HL-60 (cell line): Measurements from ENCODE around the gene RBM7.

Experiments
- DNase-seq, 2 experiments: peaks; one replicate each; pipeline ENCODE4 v3.0.0-alpha.2; 2010 to 2020; ENCODE audit warnings: low read depth in 1 of 2, low spot score in 1 of 2
- H3K27ac ChIP-seq: fragments of 250-450 bp; sonication (Bioruptor Pico); replicated peaks from 2 replicates; pipeline ENCODE4 v1.5.1; 2020; ENCODE audit warnings: mild to moderate bottlenecking, moderate library complexity
- H3K27me3 ChIP-seq: fragments of 250-450 bp; sonication (Bioruptor Pico); 2 replicates; pipeline ENCODE4 v1.5.1; 2021; ENCODE audit warnings: mild to moderate bottlenecking, moderate library complexity; ENCODE audit not compliant: insufficient read depth, poor library complexity, severe bottlenecking
- H3K4me3 ChIP-seq: replicated peaks from 2 replicates; pipeline ENCODE4 v1.5.1; 2011; ENCODE audit warnings: mild to moderate bottlenecking, control low read depth, low read length; ENCODE audit not compliant: insufficient read depth
- GABPA ChIP-seq: IDR thresholded peaks from 2 replicates; pipeline ENCODE4 v1.6.1; 2012; ENCODE audit warnings: low read depth
- POLR2AphosphoS5 ChIP-seq: IDR thresholded peaks from 2 replicates; pipeline ENCODE4 v1.6.1; 2012; ENCODE audit warnings: low read depth
- SPI1 ChIP-seq: IDR thresholded peaks from 2 replicates; pipeline ENCODE4 v1.6.1; 2012; ENCODE audit warnings: low read depth, mild to moderate bottlenecking, borderline replicate concordance
- long read RNA-seq: library from polyadenylated mRNA; unstranded; transcript quantifications from one replicate; pipeline ENCODE4 v2.0.0, GENCODE V29; 2020
- TF ChIP-seq, protein P1 (sequence below): IDR thresholded peaks from 2 replicates; pipeline ENCODE4 v1.6.1; 2012; ENCODE audit warnings: low read depth; ENCODE audit not compliant: insufficient replicate concordance
- TF ChIP-seq, protein P2 (sequence below): IDR thresholded peaks from one replicate; pipeline ENCODE4 v1.5.1; 2011; ENCODE audit warnings: low read length, control low read depth, inconsistent platforms; ENCODE audit not compliant: insufficient read depth

The RBM7 gene, protein sequence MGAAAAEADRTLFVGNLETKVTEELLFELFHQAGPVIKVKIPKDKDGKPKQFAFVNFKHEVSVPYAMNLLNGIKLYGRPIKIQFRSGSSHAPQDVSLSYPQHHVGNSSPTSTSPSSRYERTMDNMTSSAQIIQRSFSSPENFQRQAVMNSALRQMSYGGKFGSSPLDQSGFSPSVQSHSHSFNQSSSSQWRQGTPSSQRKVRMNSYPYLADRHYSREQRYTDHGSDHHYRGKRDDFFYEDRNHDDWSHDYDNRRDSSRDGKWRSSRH
- long read RNA-seq, full-length matches to known transcripts: 309 of 319 reads
- long read RNA-seq, partial matches to known transcripts: 10 of 319 reads
- long read RNA-seq, other reads (novel, unspliced or antisense): 0 of 319 reads

DNA sequence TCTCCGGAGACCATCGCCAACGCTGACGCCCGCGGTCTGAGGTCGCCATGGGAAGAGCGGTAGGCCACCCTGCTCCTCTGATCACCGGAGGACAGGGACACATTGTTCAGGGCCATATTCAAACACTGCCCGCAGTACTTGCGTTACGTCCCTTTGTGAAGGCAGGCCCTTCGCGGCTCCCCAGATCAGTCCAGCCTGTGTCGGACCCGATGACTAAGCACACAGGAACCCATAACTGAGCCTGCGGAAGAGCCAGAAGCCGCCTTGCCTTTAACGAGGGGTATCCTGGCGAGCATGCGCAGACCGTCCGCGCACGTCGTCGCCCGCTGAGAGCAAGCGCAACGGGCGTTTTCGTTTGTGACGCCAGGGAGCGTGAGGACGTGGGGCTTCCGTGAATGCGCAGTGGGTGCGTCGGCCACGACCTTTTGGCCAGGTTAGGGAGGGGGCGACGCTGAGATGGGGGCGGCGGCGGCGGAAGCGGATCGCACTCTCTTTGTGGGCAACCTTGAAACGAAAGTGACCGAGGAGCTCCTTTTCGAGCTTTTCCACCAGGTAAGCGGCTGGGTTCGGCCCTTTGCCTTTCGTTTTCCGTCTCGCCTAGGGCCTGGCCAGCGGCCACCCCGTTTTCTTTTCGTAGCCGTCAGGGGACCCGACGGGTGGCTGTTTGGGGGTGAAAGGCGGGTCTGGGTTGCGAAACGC lies at the start of gene RBM7, which contains the start of gene C11orf71:
Gene RBM7, plus strand, starts transcription at position 451 of the 699 bp plus-strand sequence. Its CDS starts 6 bp downstream, at position 457.
Gene C11orf71, minus strand, starts transcription at position 296 of the 699 bp plus-strand sequence. Its CDS starts 180 bp downstream, at position 116.
- peak; percentile 96 to 97 for DNase-seq
- TF ChIP-seq, protein P1, sequence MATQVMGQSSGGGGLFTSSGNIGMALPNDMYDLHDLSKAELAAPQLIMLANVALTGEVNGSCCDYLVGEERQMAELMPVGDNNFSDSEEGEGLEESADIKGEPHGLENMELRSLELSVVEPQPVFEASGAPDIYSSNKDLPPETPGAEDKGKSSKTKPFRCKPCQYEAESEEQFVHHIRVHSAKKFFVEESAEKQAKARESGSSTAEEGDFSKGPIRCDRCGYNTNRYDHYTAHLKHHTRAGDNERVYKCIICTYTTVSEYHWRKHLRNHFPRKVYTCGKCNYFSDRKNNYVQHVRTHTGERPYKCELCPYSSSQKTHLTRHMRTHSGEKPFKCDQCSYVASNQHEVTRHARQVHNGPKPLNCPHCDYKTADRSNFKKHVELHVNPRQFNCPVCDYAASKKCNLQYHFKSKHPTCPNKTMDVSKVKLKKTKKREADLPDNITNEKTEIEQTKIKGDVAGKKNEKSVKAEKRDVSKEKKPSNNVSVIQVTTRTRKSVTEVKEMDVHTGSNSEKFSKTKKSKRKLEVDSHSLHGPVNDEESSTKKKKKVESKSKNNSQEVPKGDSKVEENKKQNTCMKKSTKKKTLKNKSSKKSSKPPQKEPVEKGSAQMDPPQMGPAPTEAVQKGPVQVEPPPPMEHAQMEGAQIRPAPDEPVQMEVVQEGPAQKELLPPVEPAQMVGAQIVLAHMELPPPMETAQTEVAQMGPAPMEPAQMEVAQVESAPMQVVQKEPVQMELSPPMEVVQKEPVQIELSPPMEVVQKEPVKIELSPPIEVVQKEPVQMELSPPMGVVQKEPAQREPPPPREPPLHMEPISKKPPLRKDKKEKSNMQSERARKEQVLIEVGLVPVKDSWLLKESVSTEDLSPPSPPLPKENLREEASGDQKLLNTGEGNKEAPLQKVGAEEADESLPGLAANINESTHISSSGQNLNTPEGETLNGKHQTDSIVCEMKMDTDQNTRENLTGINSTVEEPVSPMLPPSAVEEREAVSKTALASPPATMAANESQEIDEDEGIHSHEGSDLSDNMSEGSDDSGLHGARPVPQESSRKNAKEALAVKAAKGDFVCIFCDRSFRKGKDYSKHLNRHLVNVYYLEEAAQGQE: peak; percentile 71
- TF ChIP-seq POLR2AphosphoS5 (peak; percentile 98), SPI1 (no peak), GABPA (no peak)
- TF ChIP-seq, protein P2, sequence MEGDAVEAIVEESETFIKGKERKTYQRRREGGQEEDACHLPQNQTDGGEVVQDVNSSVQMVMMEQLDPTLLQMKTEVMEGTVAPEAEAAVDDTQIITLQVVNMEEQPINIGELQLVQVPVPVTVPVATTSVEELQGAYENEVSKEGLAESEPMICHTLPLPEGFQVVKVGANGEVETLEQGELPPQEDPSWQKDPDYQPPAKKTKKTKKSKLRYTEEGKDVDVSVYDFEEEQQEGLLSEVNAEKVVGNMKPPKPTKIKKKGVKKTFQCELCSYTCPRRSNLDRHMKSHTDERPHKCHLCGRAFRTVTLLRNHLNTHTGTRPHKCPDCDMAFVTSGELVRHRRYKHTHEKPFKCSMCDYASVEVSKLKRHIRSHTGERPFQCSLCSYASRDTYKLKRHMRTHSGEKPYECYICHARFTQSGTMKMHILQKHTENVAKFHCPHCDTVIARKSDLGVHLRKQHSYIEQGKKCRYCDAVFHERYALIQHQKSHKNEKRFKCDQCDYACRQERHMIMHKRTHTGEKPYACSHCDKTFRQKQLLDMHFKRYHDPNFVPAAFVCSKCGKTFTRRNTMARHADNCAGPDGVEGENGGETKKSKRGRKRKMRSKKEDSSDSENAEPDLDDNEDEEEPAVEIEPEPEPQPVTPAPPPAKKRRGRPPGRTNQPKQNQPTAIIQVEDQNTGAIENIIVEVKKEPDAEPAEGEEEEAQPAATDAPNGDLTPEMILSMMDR: no peak
- Histone ChIP-seq H3K27me3 (no peaks in the 10 kb centered on the region), H3K27ac (peak within 1 kb of the TSS; percentile 93), H3K4me3 (peak within 1 kb of the TSS; percentile 52)

DNA sequence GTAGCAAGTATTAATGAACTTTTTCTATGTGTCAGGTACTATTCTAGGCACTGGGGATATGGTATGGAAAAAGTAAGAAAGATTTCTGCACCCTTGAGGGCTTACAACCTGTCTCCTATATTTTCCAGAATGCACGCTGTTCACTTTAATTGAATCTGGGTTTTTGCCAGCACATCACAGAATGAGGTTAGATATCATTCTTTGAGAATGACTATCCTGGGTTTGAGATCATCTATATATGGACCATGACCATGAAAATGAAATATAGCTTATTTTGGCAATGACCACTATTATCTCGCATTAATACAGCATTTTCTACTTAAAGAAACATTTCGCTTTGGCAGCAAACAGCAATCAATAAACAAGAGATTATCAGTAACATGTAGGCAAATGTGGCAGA lies 47.0 kb upstream of the RBM7 start:
- DNase-seq: no peak
- Histone ChIP-seq H3K27ac (no peak overlapping the region), H3K4me3 (no peak overlapping the region), H3K27me3 (no peaks in the 10 kb centered on the region)
- TF ChIP-seq SPI1 (no peak), GABPA (no peak), POLR2AphosphoS5 (no peak)
- TF ChIP-seq, protein P1: no peak
- TF ChIP-seq, protein P2: no peak

DNA sequence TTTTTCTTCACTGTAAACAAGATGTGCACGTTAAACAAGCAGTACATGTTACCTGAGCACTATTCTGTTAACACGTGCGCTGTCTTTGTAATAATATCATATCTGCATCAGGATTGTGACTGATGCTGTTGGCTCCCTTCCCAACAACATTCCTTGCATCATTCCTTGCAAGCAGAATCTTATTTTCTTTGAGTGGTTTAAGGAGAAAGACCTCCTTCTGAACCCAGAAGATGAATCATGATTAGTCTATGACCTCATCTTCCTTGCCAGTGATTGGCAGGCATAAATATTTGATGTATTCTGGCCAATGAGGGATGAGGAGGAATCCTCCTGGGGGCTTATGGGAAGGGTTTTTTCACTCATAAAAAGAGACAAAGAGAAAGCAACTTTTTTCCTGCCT lies 46.4 kb upstream of the RBM7 start:
- Histone ChIP-seq H3K4me3 (no peak overlapping the region), H3K27ac (no peak overlapping the region), H3K27me3 (no peaks in the 10 kb centered on the region)
- DNase-seq: no peak
- TF ChIP-seq, protein P2: no peak
- TF ChIP-seq, protein P1: no peak
- TF ChIP-seq GABPA: no peak
- TF ChIP-seq SPI1: no peak
- TF ChIP-seq POLR2AphosphoS5: no peak
